Heart right ventricle (tissue), 16 donors: ENCODE results near the gene ANXA4. TPM values are rescaled to one million over a fixed set of nuclear protein-coding genes. Genes with fewer than 3 reads are reported as not detected.

Source experiments
- ATAC-seq, 8 donors: fragments of 200-7000 bp; cut with Tn5 transposase; one replicate each; pipeline ENCODE4 v1.9.1; 2020; ENCODE audit warnings: mild to moderate bottlenecking in 8 of 8, moderate library complexity in 8 of 8, moderate number of reproducible peaks in 1 of 8
- DNase-seq, 2 donors: peaks; one replicate each; pipeline ENCODE4 v3.0.0-alpha.2; 2020
- H3K27ac ChIP-seq, 10 donors: fragments of 200-600 bp; sonication (generic) in 2 of 10; one replicate each; pipeline versions ENCODE4 v1.5.0 to v1.8.0; 2020 to 2022; ENCODE audit warnings: mild to moderate bottlenecking in 3 of 10
- H3K27me3 ChIP-seq, 7 donors: fragments of 200-600 bp; one replicate each; pipeline ENCODE4 v1.8.0; 2021 to 2022; ENCODE audit warnings: mild to moderate bottlenecking in 2 of 7
- H3K36me3 ChIP-seq, 9 donors: fragments of 200-600 bp; sonication (generic) in 1 of 9; one replicate each; pipeline versions ENCODE4 v1.5.0 to v1.8.0; 2020 to 2022; ENCODE audit warnings: mild to moderate bottlenecking in 2 of 9
- H3K4me1 ChIP-seq, 9 donors: fragments of 200-600 bp; sonication (generic) in 1 of 9; one replicate each; pipeline versions ENCODE4 v1.5.0 to v1.8.0; 2020 to 2022; ENCODE audit warnings: mild to moderate bottlenecking in 4 of 9
- H3K4me3 ChIP-seq, 10 donors: fragments of 200-600 bp; sonication (generic) in 2 of 10; one replicate each; pipeline versions ENCODE4 v1.5.0 to v1.8.0; 2020 to 2022; ENCODE audit warnings: mild to moderate bottlenecking in 7 of 10, moderate library complexity in 2 of 10
- H3K9me3 ChIP-seq, 11 donors: fragments of 200-600 bp in 10 of 11; sonication (generic) in 2 of 11; one replicate each; pipeline versions ENCODE4 v1.5.0 to v1.8.0; 2013 to 2022; ENCODE audit warnings: mild to moderate bottlenecking in 2 of 11, control low read depth in 1 of 11, moderate library complexity in 1 of 11
- CTCF ChIP-seq, 9 donors: fragments of 200-600 bp; sonication (generic) in 2 of 9; IDR thresholded peaks; one replicate each; pipeline versions ENCODE4 v1.5.0 to v1.8.0; 2021 to 2022; ENCODE audit warnings: antibody characterized with exemption in 9 of 9, mild to moderate bottlenecking in 5 of 9, moderate library complexity in 1 of 9
- WGBS, 2 donors: extraction: QIAGEN DNeasy Blood & Tissue Kit; methylation state at CpG; one replicate each; pipeline ENCODE4 v1.1.7; 2013; ENCODE audit warnings: inconsistent platforms in 1 of 2; 5-methylcytosine and 5-hydroxymethylcytosine counted together
- intact Hi-C, 10 donors: fragments of 100-400 bp; cut with DNase I; formaldehyde crosslinking; loops; one replicate each; pipeline versions ENCODE4 v1.11.1 to v1.14.2; 2022
- polyA plus RNA-seq, 2 donors: library from polyadenylated mRNA; stranded (reverse); fragments of 200-250 nt; gene quantifications; one replicate each; pipeline ENCODE4 v1.2.3, GENCODE V29; 2013
- total RNA-seq, 10 donors: library from RNA; stranded (reverse); fragmentation: NEBNext Ultra II Directional in 3 of 10; extraction: Animal tissue kit (Norgen Biotek cat#: 25700) in 3 of 10; gene quantifications; one replicate each; pipeline versions ENCODE4 v1.2.1 to v1.2.4, GENCODE V29; 2021 to 2023
- donor health status: Arrhythmogenic right ventricular cardiomyopathy.
- donor health status: ischemic (EF 13 %, LVEDD 7.1; RV severe dilation, severe dysfunction).
- donor health status: healthy with polysubstance abuse.
- donor health status: DM: no; HTN: yes; CAD: no.
- donor health status: DM: no; HTN: no; CAD: no.
- donor health status: ischemic (EF 25% LVEDD 6.9; RV normal size, moderate dysfunction).
- donor health status: ischemic (EF 25% LVEDD 5.7; RV mildly dilated, moderate dysfunction).
- donor health status: healthy.
- donor health status: DM: yes; HTN: yes; CAD: no.
- donor health status: Ischemic cardiomyopathy.
- donor health status: ischemic (EF 35%, LVEDD 5.7; RV mildly dilated, moderate dysfunction).
- donor health status: nonischemic (EF 11% LVEDD 7.7; RV severe dilation, severe dysfunction).
- donor health status: DM: yes; HTN: yes; CAD: no.
- donor health status: PGD.
- donor health status: ischemic (EF 29% LVEDD 5.4; RV normal size, mild dysfunction).
- donor health status: nonischemic (EF 23%, LVEDD 6.1; RV moderate dilation, normal function).

ANXA4 gene
- total and polyA plus RNA-seq, 12 donors: 12.0 to 36.7 (median 22.6) TPM

- intact Hi-C loops: no loop called here
- ATAC-seq: peak in 1 of 8 donors; percentile 25
Measured at GRCh38 chr2:69693775-69694450, 48.0 kb upstream of the ANXA4 start.

GRCh38 chr2:69694894-69695849 is 46.8 kb upstream of the ANXA4 start:
- WGBS, 2 donors: 77 to 85% methylated on average over 12 of the region's 12 CpGs
- Histone ChIP-seq H3K36me3 (no peaks in the 10 kb centered on the region), H3K9me3 (no peaks in the 10 kb centered on the region), H3K27ac (peak overlapping the region in 1 of 10 donors; percentile 8), H3K4me3 (no peak overlapping the region), H3K4me1 (peaks cover 0 to 32% (median 13%) of the 10 kb centered on the region in 9 donors), H3K27me3 (no peaks in the 10 kb centered on the region)
- no peak for DNase-seq
- TF ChIP-seq CTCF (IDR thresholded peaks at IDR 0.05): no peak
- intact Hi-C loops: no loop called here
- peak in 2 of 8 donors; percentile 29 to 30 for ATAC-seq

More at GRCh38 chr2:69693775-69694450, 48.0 kb upstream of the ANXA4 start:
- Histone ChIP-seq H3K4me1 (peaks cover 0 to 40% (median 13%) of the 10 kb centered on the region in 9 donors), H3K9me3 (no peaks in the 10 kb centered on the region), H3K4me3 (no peak overlapping the region), H3K27ac (peak overlapping the region in 1 of 10 donors; percentile 61), H3K36me3 (no peaks in the 10 kb centered on the region), H3K27me3 (no peaks in the 10 kb centered on the region)
- DNase-seq: no peak
- 71% methylated on average over 6 of the region's 6 CpGs for WGBS, 2 donors
- no peak for TF ChIP-seq CTCF (IDR thresholded peaks at IDR 0.05)

GRCh38 chr2:69695850-69696216 is 46.1 kb upstream of the ANXA4 start:
- intact Hi-C loops: no loop called here
- ATAC-seq (no peak), DNase-seq (no peak)
- TF ChIP-seq CTCF (IDR thresholded peaks at IDR 0.05): no peak
- Histone ChIP-seq H3K27me3 (no peaks in the 10 kb centered on the region), H3K4me3 (no peak overlapping the region), H3K9me3 (no peaks in the 10 kb centered on the region), H3K36me3 (no peaks in the 10 kb centered on the region), H3K4me1 (peaks cover 0 to 32% (median 13%) of the 10 kb centered on the region in 9 donors), H3K27ac (no peak overlapping the region)
- WGBS, 2 donors: 51 to 73% methylated on average over 2 of the region's 2 CpGs

DNA sequence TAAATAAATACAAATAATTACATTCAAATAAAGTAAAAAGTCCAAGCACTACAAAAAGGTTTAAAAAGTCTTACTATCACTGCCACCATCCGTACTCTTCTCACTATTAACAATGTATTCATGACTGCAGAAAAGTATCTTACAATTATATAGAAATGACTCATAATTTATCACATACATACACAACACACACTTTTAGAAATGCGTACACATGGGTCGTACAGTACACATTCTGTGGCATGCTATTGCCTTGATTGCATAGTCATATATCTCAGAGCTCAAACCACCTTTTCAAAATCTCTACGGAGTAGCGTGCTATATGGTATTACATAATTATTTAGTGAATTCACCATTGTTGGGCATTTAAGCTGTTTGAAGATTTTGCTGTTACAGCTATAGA is 41.6 kb upstream of the ANXA4 start:
- Histone ChIP-seq H3K36me3 (no peaks in the 10 kb centered on the region), H3K9me3 (no peaks in the 10 kb centered on the region), H3K4me3 (no peak overlapping the region), H3K4me1 (peaks cover 0 to 28% (median 0%) of the 10 kb centered on the region in 9 donors), H3K27me3 (no peaks in the 10 kb centered on the region), H3K27ac (no peak overlapping the region)
- ATAC-seq (no peak), DNase-seq (no peak)
- WGBS, 2 donors: 94 to 98% methylated on average over 5 of the region's 5 CpGs
- intact Hi-C loops: no loop called here
- TF ChIP-seq CTCF (IDR thresholded peaks at IDR 0.05): no peak
